Astrocyte of the hippocampus (primary cell): ENCODE data around the gene MT1E.

Source experiments
- DNase-seq: peaks from one replicate; pipeline ENCODE4 v3.0.0; 2011; ENCODE audit warnings: low read depth, low spot score

Gene MT1E

GRCh38 chr16:56626685-56627084 lies 1.1 kb downstream of the MT1E start:
- DNase-seq: no peak

GRCh38 chr16:56628486-56629350 lies 3.1 kb downstream of the MT1E start:
- no peak for DNase-seq

- no peak for DNase-seq
These were observed 4.0 kb downstream of the MT1E start for GRCh38 chr16:56629531-56629930.

GRCh38 chr16:56630134-56630533 lies 4.6 kb downstream of the MT1E start:
- DNase-seq: no peak

GRCh38 chr16:56631197-56631596 lies 5.6 kb downstream of the MT1E start:
- DNase-seq: no peak

GRCh38 chr16:56631832-56632155 lies 6.2 kb downstream of the MT1E start:
- DNase-seq: no peak

- DNase-seq: peak; percentile 45
These were observed 6.7 kb downstream of the MT1E start, which contains the start of gene MT1M for GRCh38 chr16:56632156-56632847. MT1M (plus strand) TSS chr16:56632659; CDS start chr16:56632732, 73 bp downstream.

- DNase-seq: no peak
These were observed 7.3 kb downstream of the MT1E start for GRCh38 chr16:56632848-56633365.

GRCh38 chr16:56633535-56633934 lies 8.0 kb downstream of the MT1E start:
- no peak for DNase-seq

- DNase-seq: peak; percentile 15
These were observed 9.3 kb downstream of the MT1E start for GRCh38 chr16:56634715-56635440.

- no peak for DNase-seq
These were observed 9.9 kb downstream of the MT1E start for GRCh38 chr16:56635441-56635967.

GRCh38 chr16:56636616-56637413 lies 11.2 kb downstream of the MT1E start:
- DNase-seq: no peak

GRCh38 chr16:56637814-56638750 lies 12.5 kb downstream of the MT1E start, which contains the start of gene MT1A:
MT1A (plus strand) TSS chr16:56638666; CDS start chr16:56638739, 73 bp downstream.
- peak; percentile 62 for DNase-seq

GRCh38 chr16:56639045-56639444 lies 13.5 kb downstream of the MT1E start:
- DNase-seq: no peak

- no peak for DNase-seq
These were observed 14.5 kb downstream of the MT1E start for GRCh38 chr16:56640076-56640475.

GRCh38 chr16:56641166-56641565 lies 15.6 kb downstream of the MT1E start:
- DNase-seq: no peak

- DNase-seq: peak; percentile 40
These were observed 17.6 kb downstream of the MT1E start for GRCh38 chr16:56643080-56643778.

GRCh38 chr16:56643833-56644232 lies 18.3 kb downstream of the MT1E start:
- no peak for DNase-seq

- DNase-seq: no peak
These were observed 19.7 kb downstream of the MT1E start for GRCh38 chr16:56645311-56645710.
